Stimulated activated CD8-positive, alpha-beta memory T cell treated with anti-CD3 and anti-CD28 coated beads, Interleukin-15, amount 100 ng/mL, for 4 hours (primary cell): ENCODE results near the gene AGPAT1.
"Not testable (repeated sequence)": the region's sequence is repeated elsewhere in the genome, so short reads cannot be mapped to it uniquely, and the experiment has no call there.

ENCODE experiments used
- DNase-seq, 2 donors: peaks; one replicate each; pipeline ENCODE4 v3.0.0-alpha.2; 2020; ENCODE audit warnings: low read depth in 2 of 2

AGPAT1 gene

GRCh38 chr6:32198866-32199265, 23.0 kb upstream of the AGPAT1 start:
- no peak for DNase-seq

GRCh38 chr6:32198345-32198696, 22.4 kb upstream of the AGPAT1 start:
- no peak for DNase-seq

GRCh38 chr6:32196682-32197616, 21.1 kb upstream of the AGPAT1 start:
- DNase-seq, result no peak

- DNase-seq, result peak in 1 of 2 donors; percentile 45
Observed at GRCh38 chr6:32195902-32196681, 20.2 kb upstream of the AGPAT1 start.

- peak; percentile 99 to 100 for DNase-seq
Observed at GRCh38 chr6:32195652-32195901, 19.7 kb upstream of the AGPAT1 start.

GRCh38 chr6:32194825-32195651, 19.2 kb upstream of the AGPAT1 start:
- DNase-seq, result no peak

- DNase-seq, result no peak
Observed at GRCh38 chr6:32194388-32194787, 18.5 kb upstream of the AGPAT1 start.

GRCh38 chr6:32193096-32193495, 17.2 kb upstream of the AGPAT1 start:
- DNase-seq, result not testable (repeated sequence)

- DNase-seq, result no peak
Observed at GRCh38 chr6:32192608-32193039, 16.7 kb upstream of the AGPAT1 start, which contains the start of gene GPSM3. Gene GPSM3, minus strand, starts transcription at chr6:32192643. Its CDS starts 130 bp downstream, at chr6:32192513.

- no peak for DNase-seq
Observed at GRCh38 chr6:32191696-32192607, 16.1 kb upstream of the AGPAT1 start.

GRCh38 chr6:32190911-32191677, 15.2 kb upstream of the AGPAT1 start:
- no peak for DNase-seq

GRCh38 chr6:32190054-32190851, 14.4 kb upstream of the AGPAT1 start, which contains the start of gene PBX2:
Gene PBX2, minus strand, starts transcription at chr6:32190202. Its CDS starts 287 bp downstream, at chr6:32189915.
- DNase-seq, result peak; percentile 64 to 75

GRCh38 chr6:32189742-32190053, 13.8 kb upstream of the AGPAT1 start:
- no peak for DNase-seq

GRCh38 chr6:32189069-32189741, 13.3 kb upstream of the AGPAT1 start:
- DNase-seq, result no peak

GRCh38 chr6:32188381-32189068, 12.6 kb upstream of the AGPAT1 start:
- no peak for DNase-seq

- not testable (repeated sequence) for DNase-seq
Observed at GRCh38 chr6:32187725-32188380, 12.0 kb upstream of the AGPAT1 start.

- no peak for DNase-seq
Observed at GRCh38 chr6:32187009-32187709, 11.3 kb upstream of the AGPAT1 start.
